C4-2B (cell line): ENCODE data around the gene CACNG6.

Source experiments
- ZFX ChIP-seq: fragments of 450-650 bp; IDR thresholded peaks from 2 replicates; pipeline ENCODE4 v1.6.1; 2017
- TF ChIP-seq, protein P1 (sequence below): fragments of 450-650 bp; conservative IDR thresholded peaks from 2 replicates; pipeline ENCODE4 v1.5.1; 2017; ENCODE audit warnings: mild to moderate bottlenecking

DNA sequence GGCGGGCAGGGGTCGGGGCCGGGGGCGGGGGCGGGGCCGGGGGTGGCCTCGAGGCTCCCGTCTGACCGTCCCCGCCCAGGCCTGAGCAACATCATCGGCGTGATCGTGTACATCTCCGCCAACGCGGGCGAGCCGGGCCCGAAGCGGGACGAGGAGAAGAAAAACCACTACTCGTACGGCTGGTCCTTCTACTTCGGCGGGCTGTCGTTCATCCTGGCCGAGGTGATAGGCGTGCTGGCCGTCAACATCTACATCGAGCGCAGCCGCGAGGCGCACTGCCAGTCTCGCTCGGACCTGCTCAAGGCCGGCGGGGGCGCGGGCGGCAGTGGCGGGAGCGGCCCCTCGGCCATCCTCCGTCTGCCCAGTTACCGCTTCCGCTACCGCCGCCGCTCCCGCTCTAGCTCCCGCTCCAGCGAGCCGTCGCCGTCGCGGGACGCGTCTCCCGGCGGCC, 9.4 kb upstream of the CACNG6 start:
- TF ChIP-seq, protein P1, sequence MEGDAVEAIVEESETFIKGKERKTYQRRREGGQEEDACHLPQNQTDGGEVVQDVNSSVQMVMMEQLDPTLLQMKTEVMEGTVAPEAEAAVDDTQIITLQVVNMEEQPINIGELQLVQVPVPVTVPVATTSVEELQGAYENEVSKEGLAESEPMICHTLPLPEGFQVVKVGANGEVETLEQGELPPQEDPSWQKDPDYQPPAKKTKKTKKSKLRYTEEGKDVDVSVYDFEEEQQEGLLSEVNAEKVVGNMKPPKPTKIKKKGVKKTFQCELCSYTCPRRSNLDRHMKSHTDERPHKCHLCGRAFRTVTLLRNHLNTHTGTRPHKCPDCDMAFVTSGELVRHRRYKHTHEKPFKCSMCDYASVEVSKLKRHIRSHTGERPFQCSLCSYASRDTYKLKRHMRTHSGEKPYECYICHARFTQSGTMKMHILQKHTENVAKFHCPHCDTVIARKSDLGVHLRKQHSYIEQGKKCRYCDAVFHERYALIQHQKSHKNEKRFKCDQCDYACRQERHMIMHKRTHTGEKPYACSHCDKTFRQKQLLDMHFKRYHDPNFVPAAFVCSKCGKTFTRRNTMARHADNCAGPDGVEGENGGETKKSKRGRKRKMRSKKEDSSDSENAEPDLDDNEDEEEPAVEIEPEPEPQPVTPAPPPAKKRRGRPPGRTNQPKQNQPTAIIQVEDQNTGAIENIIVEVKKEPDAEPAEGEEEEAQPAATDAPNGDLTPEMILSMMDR: no peak
- TF ChIP-seq ZFX: no peak
